Lower lobe of right lung (tissue), 2 donors: ENCODE data around the gene YIPF2. TPM values are rescaled to one million over a fixed set of nuclear protein-coding genes. Genes with fewer than 3 reads are reported as not detected.
"Not testable (repeated sequence)": the region's sequence is repeated elsewhere in the genome, so short reads cannot be mapped to it uniquely, and the experiment has no call there.

Experiments used
- ATAC-seq, 2 donors: fragments of 200-7000 bp; cut with Tn5 transposase; one replicate each; pipeline ENCODE4 v1.9.1; 2020 to 2022; ENCODE audit warnings: mild to moderate bottlenecking in 2 of 2, moderate library complexity in 2 of 2
- DNase-seq: peaks from one replicate; pipeline ENCODE4 v3.0.0-alpha.2; 2020
- H3K27ac ChIP-seq: fragments of 200-600 bp; one replicate; pipeline ENCODE4 v1.8.0; 2022
- H3K27me3 ChIP-seq: fragments of 200-600 bp; one replicate; pipeline ENCODE4 v1.8.0; 2022; ENCODE audit warnings: low read depth
- H3K36me3 ChIP-seq: fragments of 200-600 bp; one replicate; pipeline ENCODE4 v1.8.0; 2022; ENCODE audit warnings: mild to moderate bottlenecking
- H3K4me1 ChIP-seq: fragments of 200-600 bp; one replicate; pipeline ENCODE4 v1.8.0; 2022
- H3K4me3 ChIP-seq: fragments of 200-600 bp; one replicate; pipeline ENCODE4 v1.8.0; 2022; ENCODE audit warnings: mild to moderate bottlenecking
- H3K9me3 ChIP-seq: fragments of 200-600 bp; one replicate; pipeline ENCODE4 v1.8.0; 2022
- CTCF ChIP-seq: fragments of 200-600 bp; IDR thresholded peaks from one replicate; pipeline ENCODE4 v1.8.0; 2022; ENCODE audit warnings: antibody characterized with exemption, mild to moderate bottlenecking
- intact Hi-C: fragments of 100-400 bp; cut with DNase I; formaldehyde crosslinking; loops from one replicate; pipeline ENCODE4 v1.11.0; 2022
- total RNA-seq: library from RNA; stranded (reverse); fragmentation: NEBNext Ultra II Directional; extraction: Animal tissue kit (Norgen Biotek cat#: 25700); gene quantifications from one replicate; pipeline ENCODE4 v1.2.1, GENCODE V29; 2021
- donor health status: DM: no; HTN: yes; CAD: no; lungs with severe emphysema.

The YIPF2 gene
- total RNA-seq, 1 donor from 2014 or later, result 42.2 TPM

DNA sequence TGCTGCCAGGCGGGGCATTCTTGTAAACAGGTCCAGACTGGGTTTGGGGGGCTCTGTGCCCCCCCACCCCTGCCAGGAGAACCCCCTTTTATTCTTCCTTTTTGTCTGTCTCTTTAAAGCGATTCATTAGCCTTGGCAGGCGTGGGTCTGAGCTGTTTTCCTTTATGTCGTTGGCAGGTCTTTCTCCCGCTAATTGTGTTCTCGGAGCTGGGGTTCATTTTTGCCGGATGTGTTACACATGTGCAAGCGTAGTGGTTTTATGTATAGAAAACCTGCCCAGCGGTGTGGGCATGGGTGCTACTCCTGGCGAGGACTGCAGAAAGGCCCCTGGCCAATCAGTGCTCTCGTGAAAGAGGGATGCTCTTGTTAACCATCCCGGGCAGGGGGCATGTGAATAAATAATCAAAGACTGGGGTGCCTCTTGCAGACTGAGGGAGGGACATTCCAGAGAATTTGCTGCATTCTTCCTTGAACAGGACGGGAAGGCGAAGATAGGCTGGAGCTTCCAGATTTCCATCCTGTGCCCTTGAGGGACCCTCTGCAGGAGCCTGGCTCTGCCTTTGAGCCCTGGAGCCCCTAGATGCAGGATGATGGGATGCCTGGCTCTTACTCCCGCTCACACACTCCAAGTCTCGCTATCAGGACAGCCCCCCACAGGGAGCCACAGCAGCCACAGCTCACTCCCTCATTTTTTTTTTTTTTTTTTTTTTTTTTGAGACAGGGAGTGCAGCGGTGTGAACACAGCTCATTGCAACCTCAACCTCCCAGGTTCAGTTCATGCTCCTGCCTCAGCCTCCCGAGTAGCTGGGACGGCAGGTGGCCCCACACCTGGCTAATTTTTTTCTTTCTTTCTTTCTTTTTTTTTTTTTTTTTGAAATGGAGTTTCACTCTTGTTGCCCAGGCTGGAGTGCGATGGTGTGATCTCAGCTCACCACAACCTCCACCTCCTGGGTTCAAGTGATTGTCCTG, 43.0 kb downstream of the YIPF2 start:
- DNase-seq (no peak), ATAC-seq (no peak)
- H3K9me3 ChIP-seq, result no peaks in the 10 kb centered on the region
- H3K4me3 ChIP-seq, result no peak overlapping the region
- TF ChIP-seq CTCF, result no peak
- H3K27me3 ChIP-seq, result no peaks in the 10 kb centered on the region
- H3K36me3 ChIP-seq, result no peaks in the 10 kb centered on the region
- no peaks in the 10 kb centered on the region for H3K4me1 ChIP-seq
- no peak overlapping the region for H3K27ac ChIP-seq
- intact Hi-C loops, result no loop called here

- no peak overlapping the region for H3K27ac ChIP-seq
- intact Hi-C loops, result no loop called here
- ATAC-seq, result no peak
These were observed 44.2 kb downstream of the YIPF2 start for GRCh38 chr19:10884274-10884673.

DNA sequence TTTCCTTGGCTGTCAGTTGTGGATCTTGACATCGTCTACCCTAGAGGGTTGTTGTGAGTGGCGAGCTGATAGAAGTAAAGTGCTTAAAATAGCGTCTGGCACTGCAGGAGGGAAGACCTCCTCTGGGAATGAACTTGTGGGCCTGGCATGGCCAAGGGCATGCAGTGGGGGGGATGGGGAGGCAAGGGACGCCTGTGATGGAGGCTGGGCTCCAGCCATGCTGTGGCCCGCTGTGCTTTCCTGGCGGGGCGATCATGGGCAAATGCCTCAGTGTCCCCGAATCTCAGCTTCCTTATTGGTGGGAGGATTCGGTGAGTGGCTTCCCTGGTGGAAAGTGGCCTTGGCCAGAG, 46.4 kb downstream of the YIPF2 start:
- no peak for DNase-seq
- Histone ChIP-seq H3K27me3 (no peaks in the 10 kb centered on the region), H3K4me3 (no peak overlapping the region), H3K36me3 (no peaks in the 10 kb centered on the region), H3K4me1 (peaks cover 8% of the 10 kb centered on the region), H3K9me3 (no peaks in the 10 kb centered on the region), H3K27ac (no peak overlapping the region)
- intact Hi-C loops, result no loop called here
- ATAC-seq, result no peak
- no peak for TF ChIP-seq CTCF

More at GRCh38 chr19:10884274-10884673, 44.2 kb downstream of the YIPF2 start:
- no peak for TF ChIP-seq CTCF
- no peak for DNase-seq
- H3K27me3 ChIP-seq, result no peaks in the 10 kb centered on the region
- H3K36me3 ChIP-seq, result no peaks in the 10 kb centered on the region
- H3K4me3 ChIP-seq, result no peak overlapping the region
- H3K9me3 ChIP-seq, result no peaks in the 10 kb centered on the region
- H3K4me1 ChIP-seq, result no peaks in the 10 kb centered on the region

- DNase-seq (no peak), ATAC-seq (no peak)
- no peak for TF ChIP-seq CTCF
- intact Hi-C loops, result no loop called here
- H3K27ac ChIP-seq, result no peak overlapping the region
- H3K27me3 ChIP-seq, result no peaks in the 10 kb centered on the region
- no peaks in the 10 kb centered on the region for H3K36me3 ChIP-seq
- peaks cover 14% of the 10 kb centered on the region for H3K4me1 ChIP-seq
- H3K9me3 ChIP-seq, result no peaks in the 10 kb centered on the region
- H3K4me3 ChIP-seq, result no peak overlapping the region
These were observed 46.9 kb downstream of the YIPF2 start for GRCh38 chr19:10881403-10882107.

DNA sequence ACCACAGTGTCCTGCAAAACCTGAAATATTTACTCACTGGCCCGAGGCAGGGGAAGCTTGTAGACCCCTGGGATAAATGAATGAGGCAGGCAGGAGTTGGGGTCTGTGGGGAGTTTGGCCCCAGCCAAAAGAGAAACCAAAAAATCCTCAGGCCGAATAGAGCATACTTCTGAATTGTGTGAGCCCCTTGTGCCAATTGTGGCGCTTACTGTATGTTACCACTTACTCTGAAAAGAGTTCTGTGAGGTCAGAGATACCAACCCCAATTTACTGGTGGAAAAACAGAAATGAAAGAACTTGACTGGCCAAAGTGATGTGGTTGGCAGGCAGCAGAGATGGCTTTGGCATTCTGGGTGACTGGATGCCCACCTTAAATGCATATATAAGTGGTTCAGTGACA, 50.2 kb downstream of the YIPF2 start:
- Histone ChIP-seq H3K4me1 (peaks cover 23% of the 10 kb centered on the region), H3K36me3 (no peaks in the 10 kb centered on the region), H3K9me3 (no peaks in the 10 kb centered on the region), H3K27ac (no peak overlapping the region), H3K27me3 (no peaks in the 10 kb centered on the region), H3K4me3 (no peak overlapping the region)
- intact Hi-C loops, result no loop called here
- ATAC-seq (no peak), DNase-seq (no peak)
- TF ChIP-seq CTCF, result no peak

DNA sequence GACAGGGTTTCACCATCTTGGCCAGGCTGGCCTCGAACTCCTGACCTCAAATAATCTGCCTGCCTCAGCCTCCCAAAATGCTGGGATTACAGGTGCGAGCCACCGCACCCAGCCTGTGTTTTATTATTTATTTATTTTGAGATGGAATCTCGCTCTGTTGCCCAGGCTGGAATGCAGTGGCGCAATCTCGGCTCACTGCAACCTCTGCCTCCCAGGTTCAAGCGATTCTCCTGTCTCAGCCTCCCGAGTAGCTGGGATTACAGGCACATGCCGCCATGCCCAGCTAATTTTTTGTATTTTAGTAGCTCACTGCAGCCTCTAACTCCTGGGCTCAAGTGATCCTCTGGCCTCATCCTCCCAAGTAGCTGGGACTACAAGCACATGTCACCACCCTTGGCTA, 50.8 kb downstream of the YIPF2 start:
- DNase-seq, H3K9me3 ChIP-seq, H3K36me3 ChIP-seq, H3K4me3 ChIP-seq, H3K27ac ChIP-seq, ATAC-seq, intact Hi-C loops, H3K27me3 ChIP-seq: not testable (repeated sequence)
- peaks cover 30% of the 10 kb centered on the region for H3K4me1 ChIP-seq
